Smooth muscle cell (in vitro differentiated cells): Measurements from ENCODE around the gene ZNF141. TPM values are rescaled to one million over a fixed set of nuclear protein-coding genes. Genes with fewer than 3 reads are reported as not detected.
"Not testable (repeated sequence)": the region's sequence is repeated elsewhere in the genome, so short reads cannot be mapped to it uniquely, and the experiment has no call there.

Experiments used
- DNase-seq: peaks from one replicate; lab custom pipeline; 2025; ENCODE audit not compliant: unreplicated experiment; lab: John Stamatoyannopoulos, UW
- H2AFZ ChIP-seq: fragments of 200-600 bp; sonication (generic); 2 replicates; pipeline ENCODE4 v1.6.0; 2016; ENCODE audit warnings: antibody characterized with exemption, low read depth, mild to moderate bottlenecking
- H3F3A ChIP-seq: fragments of 200-600 bp; sonication (generic); 2 replicates; pipeline ENCODE4 v1.6.0; 2017; ENCODE audit warnings: antibody characterized with exemption, low read depth
- H3K27ac ChIP-seq: fragments of 200-600 bp; sonication (generic); 2 replicates; pipeline ENCODE4 v1.5.1; 2016; ENCODE audit warnings: low read depth, mild to moderate bottlenecking
- H3K27me3 ChIP-seq: fragments of 200-600 bp; sonication (generic); 2 replicates; pipeline ENCODE4 v1.6.1; 2016; ENCODE audit warnings: low read depth, mild to moderate bottlenecking
- H3K36me3 ChIP-seq: fragments of 200-600 bp; sonication (generic); 2 replicates; pipeline ENCODE4 v1.5.1; 2016; ENCODE audit warnings: low read depth
- H3K4me1 ChIP-seq: fragments of 200-600 bp; sonication (generic); 2 replicates; pipeline ENCODE4 v1.5.1; 2016; ENCODE audit warnings: low read depth
- H3K4me2 ChIP-seq: fragments of 200-600 bp; sonication (generic); 2 replicates; pipeline ENCODE4 v1.6.0; 2016; ENCODE audit warnings: mild to moderate bottlenecking
- H3K4me3 ChIP-seq: fragments of 200-600 bp; sonication (generic); 2 replicates; pipeline ENCODE4 v1.5.1; 2016; ENCODE audit warnings: mild to moderate bottlenecking
- H3K79me2 ChIP-seq: fragments of 200-600 bp; sonication (generic); 2 replicates; pipeline ENCODE4 v1.6.0; 2016; ENCODE audit warnings: low read depth, mild to moderate bottlenecking
- H3K9ac ChIP-seq: fragments of 200-600 bp; sonication (generic); 2 replicates; pipeline ENCODE4 v1.6.0; 2016; ENCODE audit warnings: low read depth
- H3K9me3 ChIP-seq: fragments of 200-600 bp; sonication (generic); replicated peaks from 2 replicates; pipeline ENCODE4 v1.5.1; 2016; ENCODE audit warnings: low read depth
- H4K20me1 ChIP-seq: fragments of 200-600 bp; sonication (generic); 2 replicates; pipeline ENCODE4 v1.6.0; 2016; ENCODE audit warnings: low read depth
- CTCF ChIP-seq: fragments of 200-600 bp; sonication (generic); IDR thresholded peaks from 2 replicates; pipeline ENCODE4 v1.5.1; 2017; ENCODE audit warnings: borderline replicate concordance, mild to moderate bottlenecking, antibody characterized with exemption; ENCODE audit not compliant: insufficient read depth, poor library complexity, severe bottlenecking
- WGBS: methylation state at CpG from one replicate; pipeline ENCODE4 v1.1.7; 2016; ENCODE audit warnings: low lambda C conversion rate; 5-methylcytosine and 5-hydroxymethylcytosine counted together
- polyA plus RNA-seq: library from polyadenylated mRNA; unstranded; fragments of >200 nt; fragmentation: Nextera tagmentation; extraction: Ambion mirVana; gene quantifications from 2 replicates; pipeline ENCODE4 v1.2.1, GENCODE V29; 2016
- total RNA-seq: library from RNA; depleted of rRNA; stranded (reverse); fragments of >200 nt; gene quantifications from 2 replicates; pipeline ENCODE4 v1.2.3, GENCODE V29; 2014

Gene ZNF141
- 8.3 and 11.0 TPM in 2 replicates for total RNA-seq
- 0.87 and 1.1 TPM in 2 replicates for polyA plus RNA-seq

GRCh38 chr4:337143-337931, at the start of gene ZNF141:
ZNF141 (plus strand) TSS chr4:337814; CDS start chr4:337984, 170 bp downstream.
- no peaks in the 10 kb centered on the region for H3F3A ChIP-seq
- peaks cover 8% of the 10 kb centered on the region for H3K4me1 ChIP-seq
- peaks cover 10% of the 10 kb centered on the region for H4K20me1 ChIP-seq
- H3K79me2 ChIP-seq, result peaks cover 43% of the 10 kb centered on the region
- peak within 1 kb of the TSS; percentile 67 for H3K4me3 ChIP-seq
- peaks cover 4% of the 10 kb centered on the region for H3K9me3 ChIP-seq
- peak within 1 kb of the TSS; percentile 82 for H3K27ac ChIP-seq
- peak within 1 kb of the TSS; percentile 90 for H3K4me2 ChIP-seq
- no peaks in the 10 kb centered on the region for H3K27me3 ChIP-seq
- H3K9ac ChIP-seq, result peak within 1 kb of the TSS; percentile 83
- TF ChIP-seq CTCF, result no peak
- H3K36me3 ChIP-seq, result peaks cover 10% of the 10 kb centered on the region
- WGBS, result under 1% methylated on average over 59 of the region's 59 CpGs
- H2AFZ ChIP-seq, result peak within 1 kb of the TSS; percentile 98
- peak; percentile 71 for DNase-seq

- TF ChIP-seq CTCF, result no peak
- no peaks in the 10 kb centered on the region for H3K27me3 ChIP-seq
- H3K27ac ChIP-seq, result no peak overlapping the region
- WGBS, result 69% methylated on average over 2 of the region's 2 CpGs
- no peak for DNase-seq
- H3K79me2 ChIP-seq, result no peaks in the 10 kb centered on the region
- peaks cover 17% of the 10 kb centered on the region for H3K9me3 ChIP-seq
- no peak overlapping the region for H3K4me3 ChIP-seq
- H3F3A ChIP-seq, result no peaks in the 10 kb centered on the region
- H3K9ac ChIP-seq, result no peak overlapping the region
- no peaks in the 10 kb centered on the region for H3K36me3 ChIP-seq
- H4K20me1 ChIP-seq, result no peaks in the 10 kb centered on the region
- no peaks in the 10 kb centered on the region for H3K4me1 ChIP-seq
- H3K4me2 ChIP-seq, result no peak overlapping the region
- no peak overlapping the region for H2AFZ ChIP-seq
These were observed 48.7 kb upstream of the ZNF141 start for GRCh38 chr4:288891-289290.

DNA sequence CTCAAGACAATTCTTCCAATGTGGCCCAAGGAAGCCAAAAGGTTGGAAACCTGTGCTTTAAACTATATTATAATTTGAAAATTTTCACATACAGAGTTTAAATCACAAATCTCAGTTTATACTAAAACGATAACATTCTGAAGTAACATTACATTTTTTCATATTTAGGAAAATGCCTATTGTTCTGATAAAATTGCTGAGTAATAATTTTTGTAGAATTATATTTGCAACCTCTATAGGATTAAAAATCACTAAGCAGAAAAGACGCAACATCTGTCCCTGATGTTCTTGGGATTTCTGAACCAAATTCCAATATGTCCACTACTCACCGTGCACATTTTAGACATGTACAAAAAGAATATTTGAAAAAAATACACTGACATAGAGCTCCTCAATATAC, 42.9 kb upstream of the ZNF141 start:
- Histone ChIP-seq H3K27ac (no peak overlapping the region), H3K4me2 (no peak overlapping the region), H3K4me3 (no peak overlapping the region), H3K9me3 (peaks cover 15% of the 10 kb centered on the region), H4K20me1 (no peaks in the 10 kb centered on the region), H3K4me1 (no peaks in the 10 kb centered on the region), H3K79me2 (no peaks in the 10 kb centered on the region), H3K36me3 (no peaks in the 10 kb centered on the region), H3K27me3 (no peaks in the 10 kb centered on the region), H2AFZ (no peak overlapping the region), H3K9ac (no peak overlapping the region), H3F3A (no peaks in the 10 kb centered on the region)
- 83% methylated on average over 3 of the region's 3 CpGs for WGBS
- DNase-seq, result no peak
- TF ChIP-seq CTCF, result no peak

DNA sequence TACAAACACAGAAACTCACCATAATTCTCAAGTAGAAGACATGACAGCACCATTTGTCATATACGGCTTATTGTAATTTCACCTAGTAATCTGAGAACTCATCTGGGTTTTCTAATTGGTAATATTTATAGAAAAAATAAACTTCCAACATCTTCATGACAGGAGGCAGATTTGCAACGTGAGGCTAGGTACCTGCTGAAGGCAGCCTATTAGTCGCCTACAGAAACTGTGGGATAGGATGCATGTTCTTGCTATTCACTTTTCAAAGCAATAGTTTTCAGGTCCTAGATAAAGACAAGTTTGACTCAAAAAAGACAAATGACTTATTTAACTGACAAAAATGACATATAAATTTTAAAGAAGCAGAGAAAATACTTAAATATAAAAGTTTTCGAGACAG, 35.2 kb upstream of the ZNF141 start:
- no peak for TF ChIP-seq CTCF
- 85% methylated on average over 4 of the region's 4 CpGs for WGBS
- no peak overlapping the region for H3K4me3 ChIP-seq
- no peak for DNase-seq
- H3F3A ChIP-seq, result no peaks in the 10 kb centered on the region
- no peak overlapping the region for H3K4me2 ChIP-seq
- H3K9ac ChIP-seq, result no peak overlapping the region
- H3K27ac ChIP-seq, result no peak overlapping the region
- no peaks in the 10 kb centered on the region for H3K27me3 ChIP-seq
- H3K79me2 ChIP-seq, result no peaks in the 10 kb centered on the region
- no peaks in the 10 kb centered on the region for H3K36me3 ChIP-seq
- peaks cover 7% of the 10 kb centered on the region for H3K9me3 ChIP-seq
- H4K20me1 ChIP-seq, result no peaks in the 10 kb centered on the region
- no peaks in the 10 kb centered on the region for H3K4me1 ChIP-seq
- H2AFZ ChIP-seq, result no peak overlapping the region

DNA sequence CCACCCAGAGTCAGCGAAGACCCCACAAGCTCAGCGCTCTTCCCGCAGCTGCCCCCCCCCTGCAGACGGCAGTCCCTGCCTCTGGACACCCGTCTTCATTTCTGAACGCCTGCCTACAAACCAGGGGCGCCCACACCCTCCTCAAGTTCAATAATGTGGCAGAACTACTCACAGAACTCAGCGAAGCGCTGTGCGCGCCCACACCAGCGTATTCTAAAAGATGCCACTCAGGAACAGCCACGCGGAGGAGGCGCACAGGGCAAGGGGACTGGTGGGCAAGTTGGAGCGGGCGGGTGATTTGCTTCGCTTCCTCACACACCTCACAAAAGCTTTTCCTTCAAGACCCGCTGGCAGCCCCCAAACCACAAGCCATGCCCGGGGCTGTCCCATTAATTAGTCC, 33.1 kb upstream of the ZNF141 start:
- not testable (repeated sequence) for H3K4me3 ChIP-seq, H3K9ac ChIP-seq, H3K36me3 ChIP-seq, H3K79me2 ChIP-seq, H3K27me3 ChIP-seq, H3F3A ChIP-seq, H3K9me3 ChIP-seq, H3K4me2 ChIP-seq, H3K4me1 ChIP-seq, H3K27ac ChIP-seq, DNase-seq, H2AFZ ChIP-seq, H4K20me1 ChIP-seq
- 88% methylated on average over 20 of the region's 20 CpGs for WGBS
